ENCODE measurements around the gene GAREM1. TPM values are rescaled to one million over a fixed set of nuclear protein-coding genes. Genes with fewer than 3 reads are reported as not detected.

GAREM1 gene
- total and polyA plus RNA-seq, 2 donors (not counting 3 experiments of a cell fraction or from before 2014, with no cell fraction given) = 0.69 to 1.0 TPM

DNA sequence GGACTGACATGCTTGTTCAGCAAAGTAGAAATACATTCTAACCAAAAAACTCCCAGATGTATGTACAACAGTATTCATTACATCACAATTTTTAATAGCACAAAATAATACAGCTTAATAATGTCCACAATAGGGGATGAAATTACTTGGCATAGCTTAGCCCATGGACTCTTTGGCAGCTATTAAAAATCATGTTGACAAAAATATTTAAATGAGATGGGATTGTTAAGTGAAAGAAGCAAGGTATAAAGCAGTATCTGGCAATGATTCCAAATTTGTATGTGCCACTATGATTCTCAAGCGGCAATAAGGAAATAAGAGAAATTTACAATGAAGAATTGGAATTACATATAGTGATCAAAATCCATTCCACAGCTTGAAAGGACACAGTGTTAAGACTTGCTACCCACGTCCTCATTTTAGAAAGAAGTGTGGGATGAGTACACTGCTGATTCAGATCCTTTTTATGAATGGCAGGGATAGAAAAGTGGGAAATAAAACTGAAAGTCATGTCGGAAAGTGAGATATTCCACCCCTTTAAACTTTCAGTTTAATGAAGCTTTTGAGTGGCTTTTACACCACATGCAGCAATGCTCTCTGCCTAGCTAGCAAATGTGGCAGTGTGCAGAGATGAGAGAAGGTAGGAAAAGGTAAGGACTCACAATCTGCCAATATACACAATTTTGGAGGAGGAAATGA is 2.4 kb downstream of the GAREM1 start:
- Histone ChIP-seq H3K27me3 (ENCODE audit: control insufficient read depth in 2 of 2, insufficient read depth in 2 of 2, low read length in 2 of 2) (peaks cover 14 to 18% of the 10 kb centered on the region in 2 experiments), H3K9me3 (replicated peaks; ENCODE audit: control insufficient read depth, insufficient read depth, low read length) (no peaks in the 10 kb centered on the region), H3K79me2 (ENCODE audit: control insufficient read depth, insufficient read depth, low read length) (no peaks in the 10 kb centered on the region), H3K9me1 (replicated peaks; ENCODE audit: control insufficient read depth, extremely low read depth, insufficient read depth, low read length) (no peaks in the 10 kb centered on the region), H3K4me2 (ENCODE audit: insufficient read depth, low read length) (no peak overlapping the region), H3K36me3 (ENCODE audit: control insufficient read depth in 2 of 2, extremely low read depth in 1 of 2, insufficient read depth in 2 of 2, low read length in 2 of 2) (no peaks in the 10 kb centered on the region), H2AFZ (ENCODE audit: low read depth, low read length) (no peak overlapping the region), H3K4me1 (ENCODE audit: control insufficient read depth, extremely low read depth, insufficient read depth, low read length) (peaks cover 13% of the 10 kb centered on the region), H3K4me3 (replicated peaks in 1 of 3; ENCODE audit: insufficient read depth in 1 of 3, low read depth in 1 of 3, low read length in 3 of 3) (no peak overlapping the region), H3K9ac (replicated peaks; ENCODE audit: extremely low read depth, insufficient read depth, low read length) (no peak overlapping the region), H3K27ac (ENCODE audit: insufficient read depth, low read depth, low read length) (no peak overlapping the region), H4K20me1 (replicated peaks; ENCODE audit: control insufficient read depth, extremely low read depth, insufficient read depth, low read length) (no peaks in the 10 kb centered on the region)
- TF ChIP-seq, protein P1, sequence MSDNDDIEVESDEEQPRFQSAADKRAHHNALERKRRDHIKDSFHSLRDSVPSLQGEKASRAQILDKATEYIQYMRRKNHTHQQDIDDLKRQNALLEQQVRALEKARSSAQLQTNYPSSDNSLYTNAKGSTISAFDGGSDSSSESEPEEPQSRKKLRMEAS (IDR thresholded peaks at IDR 0.05; ENCODE audit: insufficient read depth, insufficient read length) = no peak
- TF ChIP-seq JUN (IDR thresholded peaks at IDR 0.05; ENCODE audit: borderline replicate concordance, insufficient read depth, insufficient read length, low read depth) (no peak), EZH2 (IDR thresholded peaks at IDR 0.05; ENCODE audit: borderline replicate concordance, low read depth, low read length, severe bottlenecking) (no peak), MYC (IDR thresholded peaks at IDR 0.05; ENCODE audit: low read depth, low read length) (no peak), FOS (IDR thresholded peaks at IDR 0.05; ENCODE audit: borderline replicate concordance, insufficient read depth, low read length) (no peak), POLR2AphosphoS5 (IDR thresholded peaks at IDR 0.05; ENCODE audit: insufficient read depth, low read depth, low read length) (no peak), GATA2 (IDR thresholded peaks at IDR 0.05; ENCODE audit: insufficient read depth, insufficient read length, low read depth, low read length) (no peak), POLR2A (IDR thresholded peaks at IDR 0.05; ENCODE audit: low read depth, low read length) (no peak)
- TF ChIP-seq, protein P2, sequence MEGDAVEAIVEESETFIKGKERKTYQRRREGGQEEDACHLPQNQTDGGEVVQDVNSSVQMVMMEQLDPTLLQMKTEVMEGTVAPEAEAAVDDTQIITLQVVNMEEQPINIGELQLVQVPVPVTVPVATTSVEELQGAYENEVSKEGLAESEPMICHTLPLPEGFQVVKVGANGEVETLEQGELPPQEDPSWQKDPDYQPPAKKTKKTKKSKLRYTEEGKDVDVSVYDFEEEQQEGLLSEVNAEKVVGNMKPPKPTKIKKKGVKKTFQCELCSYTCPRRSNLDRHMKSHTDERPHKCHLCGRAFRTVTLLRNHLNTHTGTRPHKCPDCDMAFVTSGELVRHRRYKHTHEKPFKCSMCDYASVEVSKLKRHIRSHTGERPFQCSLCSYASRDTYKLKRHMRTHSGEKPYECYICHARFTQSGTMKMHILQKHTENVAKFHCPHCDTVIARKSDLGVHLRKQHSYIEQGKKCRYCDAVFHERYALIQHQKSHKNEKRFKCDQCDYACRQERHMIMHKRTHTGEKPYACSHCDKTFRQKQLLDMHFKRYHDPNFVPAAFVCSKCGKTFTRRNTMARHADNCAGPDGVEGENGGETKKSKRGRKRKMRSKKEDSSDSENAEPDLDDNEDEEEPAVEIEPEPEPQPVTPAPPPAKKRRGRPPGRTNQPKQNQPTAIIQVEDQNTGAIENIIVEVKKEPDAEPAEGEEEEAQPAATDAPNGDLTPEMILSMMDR (IDR thresholded peaks at IDR 0.05; ENCODE audit: extremely low read depth in 1 of 2, insufficient read depth in 1 of 2, low read depth in 1 of 2, low read length in 2 of 2) = no peak
- FAIRE-seq = no peak
- intact Hi-C loops (cut with micrococcal nuclease) = no loop called here
- no TSS peak for BruUV-seq (replicated peaks)
- DNase-seq (ENCODE audit: low read depth, low spot score) = no peak
- ChIA-PET CTCF (interaction anchor here (1.1 to 7.8 kb wide), 4 partner anchors 179 to 311 kb away, joined by 3 to 295 read pairs (median 72); no protein-coding TSS in a partner anchor), POLR2A (no interaction called here)
- dilution Hi-C loops (cut with MboI; ENCODE audit: extremely low pct_ligation_motif_present, low sequenced_read_pairs) = no loop called here

Data from endothelial cell of umbilical vein (primary cell).